Activated T-cell treated with anti-CD3 and anti-CD28 coated beads, Interleukin-2, amount 50 U/mL, for 1 hour (primary cell): ENCODE data around the gene GCGR.
"Not testable (repeated sequence)": the region's sequence is repeated elsewhere in the genome, so short reads cannot be mapped to it uniquely, and the experiment has no call there.

Experiments
- DNase-seq: peaks from one replicate; pipeline ENCODE4 v3.0.0-alpha.2; 2020

GCGR gene

DNA sequence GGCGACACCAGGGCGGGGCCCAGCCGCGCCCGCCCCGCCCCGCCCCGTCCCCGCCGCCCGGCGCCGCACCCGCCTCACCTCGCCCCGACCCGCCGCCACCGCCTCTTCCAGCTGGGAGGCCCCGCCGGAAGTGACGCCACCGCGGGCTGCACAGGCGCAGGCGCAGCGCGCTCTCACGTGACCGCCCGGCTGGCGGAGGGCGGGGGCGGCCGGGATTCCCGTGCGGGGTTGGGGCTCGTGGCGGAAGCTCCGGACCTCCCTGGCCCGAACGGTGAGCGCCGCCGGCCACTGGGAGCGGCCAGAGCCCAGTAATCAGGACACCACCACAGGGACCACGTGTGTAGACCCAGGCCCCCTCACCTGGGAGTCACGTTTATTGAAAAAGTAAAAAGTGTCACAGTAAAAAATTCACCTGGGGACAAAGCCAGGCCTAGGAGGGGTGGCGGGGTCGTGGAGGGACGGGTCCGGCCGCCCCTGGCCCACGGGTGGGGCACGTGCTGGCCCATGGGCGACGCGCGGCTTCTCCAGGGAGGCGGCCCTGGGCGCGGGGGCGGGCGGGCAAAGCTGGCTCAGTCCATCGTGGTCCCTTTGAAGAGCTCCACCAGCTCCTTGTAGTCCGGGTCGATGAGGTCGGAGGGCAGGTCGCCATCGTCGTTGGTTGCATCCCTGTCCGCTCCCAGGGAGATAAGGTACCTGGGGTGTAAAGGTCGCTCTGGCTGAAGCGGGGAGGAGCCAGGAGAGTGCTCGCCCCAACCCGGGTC, 29.4 kb downstream of the GCGR start, which contains the start of gene MCRIP1:
TSS of gene MCRIP1 (minus strand) at position 132 of the 761 bp plus-strand sequence. CDS start 8,785 bp downstream, outside the sequence.
- DNase-seq: peak; percentile 94

GRCh38 chr17:81833921-81834830, 30.2 kb downstream of the GCGR start:
- DNase-seq: no peak

DNA sequence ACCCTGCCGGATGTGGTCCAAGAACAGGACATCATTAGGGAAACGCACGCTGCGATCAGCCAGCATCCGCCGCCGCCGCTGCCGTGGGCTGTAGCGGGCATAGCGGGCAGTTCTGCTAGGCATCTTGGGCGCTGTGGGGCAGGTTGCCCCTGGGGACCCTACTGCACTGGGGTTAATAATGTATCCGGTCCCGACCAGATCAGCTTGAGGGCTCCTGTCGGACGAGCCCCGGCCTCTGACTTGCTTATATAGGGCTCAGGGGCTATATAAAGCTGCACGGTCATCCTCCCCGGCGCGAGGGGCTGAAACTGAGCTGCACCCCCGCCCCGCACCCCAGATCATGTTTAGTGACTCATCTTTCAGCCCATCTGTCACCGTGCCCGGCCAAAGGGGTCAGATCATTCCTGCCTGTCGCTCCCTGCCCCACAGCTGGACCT, 30.9 kb downstream of the GCGR start, which contains the start of gene PPP1R27:
TSS of gene PPP1R27 (minus strand) at position 220 of the 437 bp plus-strand sequence. CDS start at position 123, 97 bp downstream.
- DNase-seq: no peak

- DNase-seq: no peak
These were observed 33.7 kb downstream of the GCGR start for GRCh38 chr17:81837641-81838040.

DNA sequence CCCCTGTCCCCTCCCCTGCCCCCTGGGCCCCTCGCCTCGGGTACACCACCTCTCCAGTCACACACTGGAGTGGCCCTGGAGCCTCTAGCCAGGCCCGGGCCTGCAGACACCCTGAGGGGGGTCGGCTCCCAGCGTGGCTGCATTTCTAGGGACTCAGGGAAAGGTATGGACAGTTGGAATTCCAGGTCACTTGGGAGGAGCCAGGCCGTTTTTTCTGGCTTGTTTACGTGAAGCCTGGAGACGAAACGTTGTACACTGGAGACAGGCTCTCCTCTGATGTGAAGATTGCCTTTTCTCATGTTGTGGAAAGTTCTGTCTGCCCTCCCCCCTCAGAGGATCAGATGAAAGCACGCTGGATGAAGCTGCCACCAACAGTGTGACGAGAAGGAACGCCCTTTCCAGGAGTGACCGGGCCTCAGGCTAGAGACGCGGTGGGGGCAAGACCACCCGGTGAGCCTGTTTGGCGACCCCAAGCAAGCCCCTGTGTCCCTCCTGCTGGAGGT, 34.9 kb downstream of the GCGR start:
- no peak for DNase-seq

- DNase-seq: no peak
These were observed 35.4 kb downstream of the GCGR start for GRCh38 chr17:81839301-81839700.

GRCh38 chr17:81840059-81840458, 36.1 kb downstream of the GCGR start:
- DNase-seq: not testable (repeated sequence)

DNA sequence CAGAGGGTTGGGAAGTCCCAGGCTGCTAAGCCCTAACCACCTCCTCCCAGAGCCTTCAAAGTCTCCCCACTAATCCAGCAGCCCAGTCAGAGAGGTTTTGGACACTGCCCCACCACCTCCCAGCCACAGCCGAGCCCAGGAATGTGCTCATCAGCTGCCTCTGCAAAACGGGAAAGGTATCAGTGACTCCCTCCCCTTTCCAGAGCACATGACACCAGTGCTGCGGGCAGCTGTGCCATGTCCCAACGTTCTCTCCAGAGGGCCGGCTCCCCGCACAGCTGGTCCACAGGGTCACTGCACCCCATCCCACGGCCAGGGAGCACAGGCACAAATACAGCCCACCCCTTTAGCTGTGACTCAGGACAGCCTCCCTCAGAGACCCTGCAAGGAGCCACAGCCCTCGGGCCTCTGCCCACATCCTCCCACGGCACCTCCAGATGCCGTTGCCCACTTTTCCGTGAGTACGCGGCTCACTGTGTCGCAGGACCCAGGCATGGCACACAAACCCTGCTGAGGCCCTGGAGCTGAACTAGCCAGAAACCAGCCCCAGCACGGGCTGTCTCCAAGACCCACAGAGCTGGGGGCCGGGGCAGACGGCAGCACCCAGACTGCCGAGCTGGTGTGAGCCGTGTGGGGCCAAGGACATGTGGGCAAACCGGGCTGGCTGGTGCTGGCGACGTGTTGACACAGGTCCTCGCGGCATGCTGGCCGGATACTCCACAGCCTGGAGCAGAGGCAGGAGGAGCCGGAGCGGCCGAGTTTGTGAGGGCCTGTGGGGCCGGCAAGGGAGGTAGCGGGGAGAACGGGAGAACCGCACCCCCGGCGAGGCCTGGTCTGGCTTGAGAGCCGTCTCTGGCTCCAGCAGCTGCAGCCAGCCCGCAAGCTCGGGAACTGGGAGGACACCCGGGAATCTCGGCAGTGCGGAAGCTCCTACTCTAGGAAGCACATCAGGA, 37.2 kb downstream of the GCGR start:
- DNase-seq: no peak

DNA sequence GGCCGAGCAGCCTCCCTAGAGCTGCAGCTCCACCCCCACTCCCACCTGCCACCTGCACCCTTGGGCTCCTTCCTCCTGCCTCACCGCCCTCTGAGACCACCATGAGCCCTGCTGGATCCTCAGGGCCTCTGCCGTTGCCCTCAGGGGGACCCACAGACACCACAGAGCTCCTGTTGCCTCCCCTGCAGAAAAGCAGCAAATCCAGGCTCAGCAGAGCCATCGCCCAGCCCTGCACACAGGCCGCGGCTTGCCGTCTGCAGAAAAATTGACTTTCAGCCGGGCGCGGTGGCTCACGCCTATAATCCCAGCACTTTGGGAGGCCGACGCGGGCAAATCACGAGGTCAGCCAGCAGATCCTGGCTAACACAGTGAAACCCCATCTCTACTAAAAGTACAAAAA, 37.9 kb downstream of the GCGR start:
- DNase-seq: no peak

- DNase-seq: no peak
These were observed 38.4 kb downstream of the GCGR start for GRCh38 chr17:81842378-81842724.

- no peak for DNase-seq
These were observed 39.0 kb downstream of the GCGR start for GRCh38 chr17:81842725-81843504.

DNA sequence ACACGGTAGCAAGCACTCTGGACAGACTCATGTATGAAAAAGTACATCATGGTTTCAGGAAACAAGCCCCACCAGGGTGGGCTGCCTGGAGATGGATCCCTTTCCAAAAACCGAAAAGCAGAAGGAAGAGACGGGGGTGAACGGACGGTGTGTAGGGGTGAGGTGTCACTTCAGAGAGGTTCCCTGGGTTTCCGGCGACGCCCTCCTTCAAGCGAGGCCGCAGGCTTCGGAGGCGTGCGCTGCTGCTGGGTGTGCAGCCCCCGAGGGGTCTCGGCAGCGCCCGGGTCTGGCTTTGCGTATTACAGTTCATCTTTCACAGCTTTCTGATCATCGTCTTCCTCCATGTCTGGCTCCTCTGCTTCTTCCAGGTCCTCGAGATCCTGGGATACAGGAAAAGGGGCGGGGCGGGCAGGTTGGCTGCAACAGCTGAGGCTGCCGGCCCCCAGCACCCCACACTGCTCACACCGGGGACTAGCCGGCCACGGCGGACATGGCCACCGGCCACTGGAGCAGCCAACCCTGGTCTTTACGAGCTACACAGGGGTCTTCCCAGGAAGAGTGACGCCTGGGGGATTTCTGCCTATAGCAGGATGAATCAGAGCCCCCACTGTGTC, 39.9 kb downstream of the GCGR start:
- no peak for DNase-seq

DNA sequence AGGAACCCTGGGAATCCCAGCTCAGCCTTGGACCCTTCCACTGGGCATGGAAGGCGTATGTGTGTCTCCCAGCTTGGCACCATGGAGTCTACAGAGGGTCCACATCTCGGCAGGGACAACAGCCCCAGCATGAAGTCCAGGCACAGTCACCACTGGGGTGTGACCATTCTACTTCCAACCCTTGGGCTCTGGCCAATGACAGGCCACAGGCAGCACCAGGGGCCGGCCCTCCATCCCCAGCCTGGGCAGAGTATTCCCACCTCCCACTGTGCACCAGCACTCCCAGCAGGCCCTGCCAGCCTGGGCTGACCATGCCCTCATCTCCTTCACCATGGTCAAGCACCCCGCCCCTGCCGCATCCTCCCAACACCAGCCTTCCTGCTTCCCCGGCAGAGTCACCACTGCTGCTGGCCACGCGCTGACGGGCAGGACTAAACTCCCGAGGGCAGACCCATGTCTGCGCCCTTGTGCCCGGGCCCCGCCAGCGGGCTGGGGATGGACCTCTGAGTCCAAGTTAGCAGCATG, 40.4 kb downstream of the GCGR start:
- DNase-seq: no peak

DNA sequence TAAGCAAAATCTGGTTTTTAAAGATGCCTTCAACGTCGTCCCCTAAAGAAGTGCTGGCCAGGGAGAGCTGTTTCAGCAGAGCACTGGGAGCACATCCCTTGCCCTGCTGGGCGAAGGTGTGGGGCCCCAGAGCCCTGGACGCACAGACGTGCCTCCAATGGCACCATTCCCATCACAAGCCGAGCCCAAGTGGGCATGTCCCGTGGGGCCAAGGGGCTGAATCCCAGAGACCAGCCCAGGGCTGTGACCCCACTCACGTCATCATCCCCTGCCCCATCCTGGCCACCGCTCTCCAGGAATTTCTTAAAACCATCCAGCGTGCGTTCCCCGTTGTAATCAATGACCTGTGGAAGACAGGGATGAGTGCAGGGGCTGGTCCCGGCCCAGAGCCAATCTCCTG, 40.9 kb downstream of the GCGR start:
- no peak for DNase-seq

- no peak for DNase-seq
These were observed 41.4 kb downstream of the GCGR start for GRCh38 chr17:81845361-81845760.

DNA sequence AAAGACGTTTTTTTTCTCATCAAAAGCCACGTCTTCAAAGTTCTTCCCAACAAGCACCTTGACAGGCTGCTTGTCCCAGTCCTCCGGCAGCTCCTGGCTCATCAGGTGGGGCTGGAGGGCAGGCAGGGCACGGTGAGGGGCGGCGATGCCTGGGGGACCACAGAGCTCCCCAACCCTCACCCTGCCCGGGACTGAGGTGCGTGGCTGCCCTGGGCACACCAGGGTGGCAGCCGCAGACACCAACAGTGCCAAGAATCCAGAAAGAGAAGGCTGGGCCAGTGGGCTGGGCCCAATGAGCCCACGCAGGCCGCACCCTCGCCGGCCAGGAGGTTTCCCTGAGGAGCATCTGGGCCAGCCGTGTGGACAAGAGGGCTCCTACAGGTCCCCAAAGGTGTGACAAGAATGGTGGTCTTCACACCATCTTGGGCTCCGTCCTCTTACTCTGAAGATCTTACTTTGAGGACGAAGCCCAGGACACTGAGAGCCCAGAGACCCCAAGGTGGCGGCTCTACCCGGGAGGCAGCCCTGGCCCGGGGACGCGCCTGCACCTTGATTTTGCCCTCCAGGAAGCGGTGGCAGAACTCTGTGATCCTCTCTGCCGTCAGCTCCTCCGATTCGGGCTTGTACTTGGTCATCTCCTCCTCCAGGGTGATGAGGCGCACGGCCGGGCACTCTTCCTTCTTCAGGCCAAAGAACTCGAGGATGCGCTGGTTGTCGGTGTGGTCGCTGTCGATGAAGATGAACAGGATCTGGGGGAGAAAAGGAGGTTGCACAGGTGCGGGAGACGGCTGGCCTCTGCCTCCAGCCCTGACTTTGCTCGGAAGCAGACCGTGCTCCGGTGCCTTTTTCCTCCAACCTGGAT, 42.2 kb downstream of the GCGR start:
- no peak for DNase-seq

- no peak for DNase-seq
These were observed 43.1 kb downstream of the GCGR start for GRCh38 chr17:81846743-81847689.

GRCh38 chr17:81849457-81849856, 45.5 kb downstream of the GCGR start:
- no peak for DNase-seq

- DNase-seq: no peak
These were observed 47.5 kb downstream of the GCGR start for GRCh38 chr17:81851423-81851822.
